Natural killer cell (primary cell): ENCODE results near the gene TMEM170B. TPM values are rescaled to one million over a fixed set of nuclear protein-coding genes. Genes with fewer than 3 reads are reported as not detected.

Experiments used
- ATAC-seq, 3 donors: fragments of 150-1000 bp in 2 of 3; fragments of 200-7000 bp in 1 of 3; cut with Tn5 transposase; 1 replicate in 1 of 3; 2 replicates in 2 of 3; pipeline ENCODE4 v1.10.0; 2021; ENCODE audit warnings: mild to moderate bottlenecking in 2 of 3, moderate library complexity in 2 of 3
- DNase-seq, 2 donors: peaks; one replicate each; pipeline versions ENCODE4 v3.0.0 to v3.0.0-alpha.2; 2013 to 2021; ENCODE audit warnings: mixed read lengths in 1 of 2
- H3K27ac ChIP-seq: one replicate; pipeline ENCODE4 v1.5.1; 2013; ENCODE audit warnings: mild to moderate bottlenecking, low read length
- H3K27me3 ChIP-seq: one replicate; pipeline ENCODE4 v1.6.1; 2013; ENCODE audit warnings: low read length; ENCODE audit not compliant: control insufficient read depth, insufficient read depth
- H3K36me3 ChIP-seq: one replicate; pipeline ENCODE4 v1.6.1; 2013; ENCODE audit warnings: low read length; ENCODE audit not compliant: control insufficient read depth, insufficient read depth
- H3K4me1 ChIP-seq: one replicate; pipeline ENCODE4 v1.6.1; 2013; ENCODE audit warnings: low read length; ENCODE audit not compliant: control insufficient read depth, insufficient read depth
- H3K4me3 ChIP-seq: one replicate; pipeline ENCODE4 v1.5.1; 2013; ENCODE audit warnings: low read length
- H3K9me3 ChIP-seq: one replicate; pipeline ENCODE4 v1.6.1; 2013; ENCODE audit warnings: low read length; ENCODE audit not compliant: control insufficient read depth, insufficient read depth
- H3K27ac Mint-ChIP-seq, 2 donors: one replicate each; pipeline ENCODE4 v1.8.0; 2022; ENCODE audit warnings: mild to moderate bottlenecking in 2 of 2, mixed read lengths in 2 of 2, moderate library complexity in 1 of 2
- H3K27me3 Mint-ChIP-seq, 2 donors: one replicate each; pipeline ENCODE4 v1.8.0; 2022; ENCODE audit warnings: low read depth in 2 of 2, mixed read lengths in 2 of 2
- H3K36me3 Mint-ChIP-seq: one replicate; pipeline ENCODE4 v1.8.0; 2022; ENCODE audit warnings: mixed read lengths
- H3K4me1 Mint-ChIP-seq, 2 donors: one replicate each; pipeline ENCODE4 v1.8.0; 2022; ENCODE audit warnings: mixed read lengths in 2 of 2
- H3K4me3 Mint-ChIP-seq: one replicate; pipeline ENCODE4 v1.8.0; 2022; ENCODE audit warnings: mild to moderate bottlenecking, moderate library complexity, mixed read lengths
- H3K9me3 Mint-ChIP-seq, 2 donors: one replicate each; pipeline ENCODE4 v1.8.0; 2022; ENCODE audit warnings: mixed read lengths in 2 of 2
- CTCF ChIP-seq: fragments of 200-600 bp; IDR thresholded peaks from one replicate; pipeline ENCODE4 v1.8.0; 2022; ENCODE audit warnings: antibody characterized with exemption
- WGBS: methylation state at CpG from one replicate; pipeline ENCODE4 v1.1.7; 2013; ENCODE audit warnings: missing lambda C conversion rate; ENCODE audit not compliant: insufficient coverage; 5-methylcytosine and 5-hydroxymethylcytosine counted together
- intact Hi-C: fragments of 100-400 bp; cut with micrococcal nuclease; formaldehyde crosslinking; loops from one replicate; pipeline ENCODE4 v1.14.2; 2022
- total RNA-seq, 4 donors: library from RNA; stranded (reverse); fragments of 120-200 nt in 1 of 4; gene quantifications; one replicate each; pipeline versions ENCODE4 v1.2.3 to v1.2.4, GENCODE V29; 2013 to 2022

Gene TMEM170B
- total RNA-seq, 3 donors from 2014 or later (not counting 1 experiment from before 2014, with no cell fraction given): 1.8 to 3.6 (median 2.5) TPM

GRCh38 chr6:11608600-11609323 is 71.2 kb downstream of the TMEM170B start:
- no peaks in the 10 kb centered on the region for H3K36me3 ChIP-seq
- TF ChIP-seq CTCF: no peak
- Mint-ChIP-seq H3K27ac (no peak overlapping the region), H3K4me1 (no peaks in the 10 kb centered on the region), H3K9me3 (no peaks in the 10 kb centered on the region), H3K27me3 (peaks cover 14 to 28% of the 10 kb centered on the region in 2 donors), H3K36me3 (no peaks in the 10 kb centered on the region), H3K4me3 (no peak overlapping the region)
- no peak for DNase-seq
- intact Hi-C loops: no loop called here
- H3K27ac ChIP-seq: no peak overlapping the region
- H3K4me3 ChIP-seq: no peak overlapping the region
- H3K27me3 ChIP-seq: no peaks in the 10 kb centered on the region
- no peaks in the 10 kb centered on the region for H3K4me1 ChIP-seq
- no peaks in the 10 kb centered on the region for H3K9me3 ChIP-seq
- 89% methylated on average over 6 of the region's 6 CpGs for WGBS
- no peak for ATAC-seq

GRCh38 chr6:11609324-11610071 is 71.9 kb downstream of the TMEM170B start:
- Mint-ChIP-seq H3K4me1 (no peaks in the 10 kb centered on the region), H3K9me3 (no peaks in the 10 kb centered on the region), H3K36me3 (no peaks in the 10 kb centered on the region), H3K27me3 (peaks cover 7 to 21% of the 10 kb centered on the region in 2 donors), H3K27ac (no peak overlapping the region), H3K4me3 (no peak overlapping the region)
- DNase-seq (no peak), ATAC-seq (no peak)
- Histone ChIP-seq H3K9me3 (no peaks in the 10 kb centered on the region), H3K27ac (no peak overlapping the region), H3K27me3 (no peaks in the 10 kb centered on the region), H3K4me3 (no peak overlapping the region), H3K4me1 (no peaks in the 10 kb centered on the region), H3K36me3 (no peaks in the 10 kb centered on the region)
- intact Hi-C loops: no loop called here
- WGBS: 80% methylated on average over 16 of the region's 18 CpGs
- TF ChIP-seq CTCF: no peak

GRCh38 chr6:11613336-11613735 is 75.8 kb downstream of the TMEM170B start:
- peaks cover 0 to 2% of the 10 kb centered on the region in 2 donors for H3K27me3 Mint-ChIP-seq
- intact Hi-C loops: no loop called here
- no peak overlapping the region for H3K4me3 ChIP-seq
- H3K27me3 ChIP-seq: no peaks in the 10 kb centered on the region
- ATAC-seq (no peak), DNase-seq (no peak)
- WGBS: no CpG with 5 or more reads among the region's 1 CpG
- no peak overlapping the region for H3K4me3 Mint-ChIP-seq
- no peaks in the 10 kb centered on the region for H3K36me3 Mint-ChIP-seq
- no peaks in the 10 kb centered on the region for H3K4me1 Mint-ChIP-seq
- H3K27ac ChIP-seq: no peak overlapping the region
- no peaks in the 10 kb centered on the region for H3K9me3 Mint-ChIP-seq
- no peaks in the 10 kb centered on the region for H3K36me3 ChIP-seq
- no peak for TF ChIP-seq CTCF
- H3K27ac Mint-ChIP-seq: no peak overlapping the region
- no peaks in the 10 kb centered on the region for H3K9me3 ChIP-seq
- H3K4me1 ChIP-seq: no peaks in the 10 kb centered on the region
